ENCODE results near the gene SDK1. TPM values are rescaled to one million over a fixed set of nuclear protein-coding genes. Genes with fewer than 3 reads are reported as not detected.

Gene SDK1
- total and polyA plus RNA-seq, 2 donors (not counting 3 experiments of a cell fraction or from before 2014, with no cell fraction given) = 1.6 to 3.9 TPM

- Histone ChIP-seq H2AFZ (ENCODE audit: low read depth, low read length) (no peak overlapping the region), H3K4me2 (ENCODE audit: insufficient read depth, low read length) (no peak overlapping the region), H3K4me1 (ENCODE audit: control insufficient read depth, extremely low read depth, insufficient read depth, low read length) (no peaks in the 10 kb centered on the region), H4K20me1 (replicated peaks; ENCODE audit: control insufficient read depth, extremely low read depth, insufficient read depth, low read length) (no peaks in the 10 kb centered on the region), H3K9me1 (replicated peaks; ENCODE audit: control insufficient read depth, extremely low read depth, insufficient read depth, low read length) (no peaks in the 10 kb centered on the region), H3K4me3 (replicated peaks in 1 of 3; ENCODE audit: insufficient read depth in 1 of 3, low read depth in 1 of 3, low read length in 3 of 3) (no peak overlapping the region), H3K9me3 (replicated peaks; ENCODE audit: control insufficient read depth, insufficient read depth, low read length) (no peaks in the 10 kb centered on the region), H3K27me3 (ENCODE audit: control insufficient read depth in 2 of 2, insufficient read depth in 2 of 2, low read length in 2 of 2) (no peaks in the 10 kb centered on the region), H3K79me2 (ENCODE audit: control insufficient read depth, insufficient read depth, low read length) (no peaks in the 10 kb centered on the region), H3K9ac (replicated peaks; ENCODE audit: extremely low read depth, insufficient read depth, low read length) (no peak overlapping the region), H3K36me3 (ENCODE audit: control insufficient read depth in 2 of 2, extremely low read depth in 1 of 2, insufficient read depth in 2 of 2, low read length in 2 of 2) (no peaks in the 10 kb centered on the region), H3K27ac (ENCODE audit: insufficient read depth, low read depth, low read length) (no peak overlapping the region)
- no TSS peak for BruUV-seq (replicated peaks)
- TF ChIP-seq GATA2 (IDR thresholded peaks at IDR 0.05; ENCODE audit: insufficient read depth, insufficient read length, low read depth, low read length) (no peak), MAX (IDR thresholded peaks at IDR 0.05; ENCODE audit: insufficient read depth, insufficient read length) (no peak), EZH2 (IDR thresholded peaks at IDR 0.05; ENCODE audit: borderline replicate concordance, low read depth, low read length, severe bottlenecking) (no peak), JUN (IDR thresholded peaks at IDR 0.05; ENCODE audit: borderline replicate concordance, insufficient read depth, insufficient read length, low read depth) (no peak), FOS (IDR thresholded peaks at IDR 0.05; ENCODE audit: borderline replicate concordance, insufficient read depth, low read length) (no peak), CTCF (IDR thresholded peaks at IDR 0.05; ENCODE audit: extremely low read depth in 1 of 2, insufficient read depth in 1 of 2, low read depth in 1 of 2, low read length in 2 of 2) (no peak), MYC (IDR thresholded peaks at IDR 0.05; ENCODE audit: low read depth, low read length) (no peak), POLR2AphosphoS5 (IDR thresholded peaks at IDR 0.05; ENCODE audit: insufficient read depth, low read depth, low read length) (no peak)
- intact Hi-C loops (cut with micrococcal nuclease) = no loop called here
- no peak for FAIRE-seq
- ChIA-PET CTCF (no interaction called here), POLR2A (no interaction called here)
- dilution Hi-C loops (cut with MboI; ENCODE audit: extremely low pct_ligation_motif_present, low sequenced_read_pairs) = no loop called here
- no peak for DNase-seq (ENCODE audit: low read depth, low spot score)
Observed at GRCh38 chr7:3807824-3808223, 506.8 kb downstream of the SDK1 start.

All from endothelial cell of umbilical vein (primary cell).